ENCODE data around the gene RAP1B.

RAP1B gene

GRCh38 chr12:68630598-68630997 lies 19.9 kb downstream of the RAP1B start:
- H2AFZ ChIP-seq (ENCODE audit: low read length): no peak overlapping the region
- no peak overlapping the region for H3K4me3 ChIP-seq (ENCODE audit: low read length)
- H3K27me3 ChIP-seq (replicated peaks; ENCODE audit: insufficient read depth, low read length): no peaks in the 10 kb centered on the region
- peaks cover 47% of the 10 kb centered on the region for H3K4me1 ChIP-seq (ENCODE audit: low read length)
- no peak overlapping the region for H3K9ac ChIP-seq (ENCODE audit: low read length)
- H3K27ac ChIP-seq (ENCODE audit: low read length): no peak overlapping the region
- peaks cover 29% of the 10 kb centered on the region for H3F3A ChIP-seq (ENCODE audit: insufficient read depth, low read length)
- no peak overlapping the region; the same call in 1 of the 2 replicates for H3K4me2 ChIP-seq (ENCODE audit: low read depth, low read length)
- TF ChIP-seq CTCF (IDR thresholded peaks at IDR 0.05; ENCODE audit: low read length) (no peak), EZH2phosphoT487 (IDR thresholded peaks at IDR 0.05; ENCODE audit: low read length) (no peak), EZH2 (optimal IDR thresholded peaks at IDR 0.05; ENCODE audit: low read depth, low read length) (no peak)
- H3K9me3 ChIP-seq (replicated peaks; ENCODE audit: insufficient read depth, low read length): no peaks in the 10 kb centered on the region
- peaks cover 22% of the 10 kb centered on the region for H4K20me1 ChIP-seq (ENCODE audit: insufficient read depth, low read length)
- 0 out of 2 replicates have a peak, but pooled peaks cover 2% of the 10 kb centered on the region for H3K36me3 ChIP-seq (replicated peaks; ENCODE audit: insufficient read depth, low read length)
- H3K9me2 ChIP-seq (replicated peaks; ENCODE audit: insufficient read depth, low read length): no peaks in the 10 kb centered on the region
- no peak for DNase-seq
- peaks cover 100% of the 10 kb centered on the region for H3K79me2 ChIP-seq (ENCODE audit: low read length)

GRCh38 chr12:68631227-68631626 lies 20.5 kb downstream of the RAP1B start:
- H3K36me3 ChIP-seq (replicated peaks; ENCODE audit: insufficient read depth, low read length): 0 out of 2 replicates have a peak, but pooled peaks cover 2% of the 10 kb centered on the region
- H3K9ac ChIP-seq (ENCODE audit: low read length): no peak overlapping the region
- H3K4me2 ChIP-seq (ENCODE audit: low read depth, low read length): no peak overlapping the region
- H3K9me3 ChIP-seq (replicated peaks; ENCODE audit: insufficient read depth, low read length): no peaks in the 10 kb centered on the region
- no peak overlapping the region for H3K4me3 ChIP-seq (ENCODE audit: low read length)
- H3K4me1 ChIP-seq (ENCODE audit: low read length): peaks cover 45% of the 10 kb centered on the region
- H3F3A ChIP-seq (ENCODE audit: insufficient read depth, low read length): peaks cover 26% of the 10 kb centered on the region
- DNase-seq: no peak
- H3K27me3 ChIP-seq (replicated peaks; ENCODE audit: insufficient read depth, low read length): no peaks in the 10 kb centered on the region
- no peaks in the 10 kb centered on the region for H3K9me2 ChIP-seq (replicated peaks; ENCODE audit: insufficient read depth, low read length)
- H4K20me1 ChIP-seq (ENCODE audit: insufficient read depth, low read length): peaks cover 24% of the 10 kb centered on the region
- peaks cover 100% of the 10 kb centered on the region for H3K79me2 ChIP-seq (ENCODE audit: low read length)
- no peak for TF ChIP-seq EZH2phosphoT487 (IDR thresholded peaks at IDR 0.05; ENCODE audit: low read length)
- no peak for TF ChIP-seq CTCF (IDR thresholded peaks at IDR 0.05; ENCODE audit: low read length)
- TF ChIP-seq EZH2 (optimal IDR thresholded peaks at IDR 0.05; ENCODE audit: low read depth, low read length): no peak
- H3K27ac ChIP-seq (ENCODE audit: low read length): no peak overlapping the region
- H2AFZ ChIP-seq (ENCODE audit: low read length): no peak overlapping the region

- no peaks in the 10 kb centered on the region for H3K9me3 ChIP-seq (replicated peaks; ENCODE audit: insufficient read depth, low read length)
- TF ChIP-seq EZH2phosphoT487 (IDR thresholded peaks at IDR 0.05; ENCODE audit: low read length) (no peak), EZH2 (optimal IDR thresholded peaks at IDR 0.05; ENCODE audit: low read depth, low read length) (no peak), CTCF (IDR thresholded peaks at IDR 0.05; ENCODE audit: low read length) (no peak)
Measured at GRCh38 chr12:68632486-68632885, 21.8 kb downstream of the RAP1B start.

More at GRCh38 chr12:68632486-68632885, 21.8 kb downstream of the RAP1B start:
- H3K27ac ChIP-seq (ENCODE audit: low read length): no peak overlapping the region
- no peaks in the 10 kb centered on the region for H3K9me2 ChIP-seq (replicated peaks; ENCODE audit: insufficient read depth, low read length)
- H3K9ac ChIP-seq (ENCODE audit: low read length): no peak overlapping the region
- peaks cover 100% of the 10 kb centered on the region for H3K79me2 ChIP-seq (ENCODE audit: low read length)
- peaks cover 18% of the 10 kb centered on the region for H3F3A ChIP-seq (ENCODE audit: insufficient read depth, low read length)
- H3K4me1 ChIP-seq (ENCODE audit: low read length): peaks cover 35% of the 10 kb centered on the region
- no peak for DNase-seq
- H4K20me1 ChIP-seq (ENCODE audit: insufficient read depth, low read length): peaks cover 25% of the 10 kb centered on the region
- H3K4me3 ChIP-seq (ENCODE audit: low read length): no peak overlapping the region
- no peak overlapping the region for H3K4me2 ChIP-seq (ENCODE audit: low read depth, low read length)
- H2AFZ ChIP-seq (ENCODE audit: low read length): no peak overlapping the region
- 0 out of 2 replicates have a peak, but pooled peaks cover 2% of the 10 kb centered on the region for H3K36me3 ChIP-seq (replicated peaks; ENCODE audit: insufficient read depth, low read length)
- no peaks in the 10 kb centered on the region for H3K27me3 ChIP-seq (replicated peaks; ENCODE audit: insufficient read depth, low read length)

All from MM.1S (cell line).